Liver (tissue), 9 donors: ENCODE measurements around the gene TTC28. TPM values are rescaled to one million over a fixed set of nuclear protein-coding genes. Genes with fewer than 3 reads are reported as not detected.

Source experiments
- DNase-seq: peaks from one replicate; pipeline ENCODE4 v3.0.0-alpha.2; 2017; ENCODE audit warnings: low spot score
- H3K27ac ChIP-seq, 2 donors: one replicate each; pipeline ENCODE4 v1.7.0; 2013; ENCODE audit warnings: inconsistent platforms in 2 of 2, low read length in 2 of 2, control low read depth in 1 of 2, low read depth in 1 of 2, mild to moderate bottlenecking in 1 of 2
- H3K27me3 ChIP-seq, 4 donors: one replicate each; pipeline versions ENCODE4 v1.6.1 to v1.7.0; 2013; ENCODE audit warnings: low read length in 3 of 4, inconsistent platforms in 1 of 4, mild to moderate bottlenecking in 1 of 4, moderate library complexity in 1 of 4; ENCODE audit not compliant: control insufficient read depth in 4 of 4, insufficient read depth in 4 of 4
- H3K36me3 ChIP-seq, 4 donors: one replicate each; pipeline versions ENCODE4 v1.6.1 to v1.7.0; 2013; ENCODE audit warnings: low read length in 3 of 4, mild to moderate bottlenecking in 3 of 4, low read depth in 1 of 4, moderate library complexity in 1 of 4; ENCODE audit not compliant: control insufficient read depth in 4 of 4, insufficient read depth in 3 of 4
- H3K4me1 ChIP-seq, 4 donors: one replicate each; pipeline versions ENCODE4 v1.6.1 to v1.7.0; 2013; ENCODE audit warnings: low read length in 3 of 4, mild to moderate bottlenecking in 3 of 4, moderate library complexity in 1 of 4; ENCODE audit not compliant: control insufficient read depth in 4 of 4, insufficient read depth in 4 of 4
- H3K4me3 ChIP-seq, 3 donors: one replicate each; pipeline versions ENCODE4 v1.6.1 to v1.7.0; 2013; ENCODE audit warnings: low read length in 3 of 3, control low read depth in 1 of 3, low read depth in 1 of 3, mild to moderate bottlenecking in 1 of 3
- H3K9ac ChIP-seq, 2 donors: one replicate each; pipeline ENCODE4 v1.7.0; 2013; ENCODE audit warnings: low read length in 2 of 2, mild to moderate bottlenecking in 2 of 2, moderate library complexity in 2 of 2, control low read depth in 1 of 2, low read depth in 1 of 2
- H3K9me3 ChIP-seq, 4 donors: one replicate each; pipeline versions ENCODE4 v1.6.1 to v1.7.0; 2013; ENCODE audit warnings: low read length in 3 of 4; ENCODE audit not compliant: control insufficient read depth in 4 of 4
- ATF3 ChIP-seq: IDR thresholded peaks from 2 replicates; pipeline ENCODE4 v1.6.1; 2016; ENCODE audit warnings: antibody characterized with exemption
- CTCF ChIP-seq: fragments of 150-350 bp; IDR thresholded peaks from 2 replicates; pipeline ENCODE4 v1.5.1; 2017; ENCODE audit warnings: improper control_type of control experiment, low read depth, low read length; ENCODE audit not compliant: missing input control
- EGR1 ChIP-seq, 2 donors: IDR thresholded peaks; 2 replicates each; pipeline ENCODE4 v1.6.1; 2016 to 2018; ENCODE audit warnings: antibody characterized with exemption in 2 of 2, low read depth in 2 of 2
- FOXA1 ChIP-seq: IDR thresholded peaks from 2 replicates; pipeline ENCODE4 v1.6.1; 2016; ENCODE audit warnings: antibody characterized with exemption
- FOXA2 ChIP-seq: IDR thresholded peaks from 2 replicates; pipeline ENCODE4 v1.6.1; 2016; ENCODE audit warnings: antibody characterized with exemption
- GABPA ChIP-seq, 2 donors: IDR thresholded peaks in 1 of 2; conservative IDR thresholded peaks in 1 of 2; 2 replicates each; pipeline ENCODE4 v1.6.1; 2016; ENCODE audit warnings: antibody characterized with exemption in 2 of 2, mild to moderate bottlenecking in 1 of 2, moderate library complexity in 1 of 2
- HNF4A ChIP-seq, 2 donors: conservative IDR thresholded peaks; 2 replicates each; pipeline ENCODE4 v1.6.1; 2016; ENCODE audit warnings: antibody characterized with exemption in 2 of 2, mild to moderate bottlenecking in 2 of 2
- HNF4G ChIP-seq: IDR thresholded peaks from 2 replicates; pipeline ENCODE4 v1.6.1; 2016; ENCODE audit warnings: antibody characterized with exemption
- JUND ChIP-seq, 2 donors: IDR thresholded peaks; 2 replicates each; pipeline ENCODE4 v1.6.1; 2016; ENCODE audit warnings: antibody characterized with exemption in 2 of 2
- MAX ChIP-seq: IDR thresholded peaks from 2 replicates; pipeline ENCODE4 v1.6.1; 2016; ENCODE audit warnings: antibody characterized with exemption
- NR2F2 ChIP-seq: IDR thresholded peaks from 2 replicates; pipeline ENCODE4 v1.6.1; 2016; ENCODE audit warnings: antibody characterized with exemption
- RAD21 ChIP-seq, 2 donors: IDR thresholded peaks; 2 replicates each; pipeline ENCODE4 v1.6.1; 2016; ENCODE audit warnings: antibody characterized with exemption in 2 of 2, mild to moderate bottlenecking in 2 of 2
- REST ChIP-seq: IDR thresholded peaks from 2 replicates; pipeline ENCODE4 v1.6.1; 2016; ENCODE audit warnings: antibody characterized with exemption, mild to moderate bottlenecking
- RXRA ChIP-seq, 2 donors: IDR thresholded peaks; 2 replicates each; pipeline ENCODE4 v1.6.1; 2017 to 2018; ENCODE audit warnings: antibody characterized with exemption in 2 of 2, mild to moderate bottlenecking in 1 of 2
- SP1 ChIP-seq: IDR thresholded peaks from 2 replicates; pipeline ENCODE4 v1.6.1; 2018; ENCODE audit warnings: antibody characterized with exemption, mild to moderate bottlenecking
- TAF1 ChIP-seq: conservative IDR thresholded peaks from 2 replicates; pipeline ENCODE4 v1.6.1; 2016; ENCODE audit warnings: antibody characterized with exemption, mild to moderate bottlenecking
- YY1 ChIP-seq: IDR thresholded peaks from 2 replicates; pipeline ENCODE4 v1.6.1; 2016; ENCODE audit warnings: antibody characterized with exemption, mild to moderate bottlenecking
- ZBTB33 ChIP-seq: IDR thresholded peaks from 2 replicates; pipeline ENCODE4 v1.6.1; 2016; ENCODE audit warnings: antibody characterized with exemption
- WGBS: extraction: QIAGEN DNeasy Blood & Tissue Kit; methylation state at CpG from one replicate; pipeline ENCODE4 v1.1.7; 2013; 5-methylcytosine and 5-hydroxymethylcytosine counted together
- polyA plus RNA-seq, 2 donors: library from polyadenylated mRNA; stranded (reverse) in 1 of 2; unstranded in 1 of 2; fragments of 200-250 nt in 1 of 2; fragments of >200 nt in 1 of 2; fragmentation: Nextera tagmentation in 1 of 2; extraction: Ambion mirVana in 1 of 2; gene quantifications; one replicate each; pipeline versions ENCODE4 v1.2.1 to v1.2.3, GENCODE V29; 2013 to 2015
- total RNA-seq, 2 donors: library from RNA; depleted of rRNA; stranded (reverse); fragments of >200 nt; gene quantifications; one replicate each; pipeline ENCODE4 v1.2.3, GENCODE V29; 2014
- donor health status: healthy.
- donor health status: healthy.
- donor health status: healthy.
- donor health status: healthy.
- donor health status: healthy.

The TTC28 gene
- total and polyA plus RNA-seq, 4 donors: 4.2 to 19.4 (median 5.9) TPM

- 93% methylated on average over 7 of the region's 7 CpGs for WGBS
- peaks cover 5 to 15% (median 10%) of the 10 kb centered on the region in 4 donors for H3K4me1 ChIP-seq
- TF ChIP-seq EGR1 (IDR thresholded peaks at IDR 0.05; ENCODE audit: low read depth in 2 of 2) (no peak), MAX (no peak), YY1 (no peak), FOXA1 (no peak), GABPA (IDR thresholded peaks at IDR 0.05 in 1 of 2, conservative IDR thresholded peaks at IDR 0.05 in 1 of 2) (no peak), ATF3 (no peak), JUND (IDR thresholded peaks at IDR 0.05) (no peak)
- no peak overlapping the region for H3K4me3 ChIP-seq
- H3K9ac ChIP-seq: no peak overlapping the region
- no peak for DNase-seq
- H3K27me3 ChIP-seq: no peaks in the 10 kb centered on the region
- H3K36me3 ChIP-seq: peaks cover 0 to 6% (median 3%) of the 10 kb centered on the region in 4 donors
- H3K27ac ChIP-seq: peak overlapping the region; percentile 65 to 76
- no peaks in the 10 kb centered on the region for H3K9me3 ChIP-seq
Measured at GRCh38 chr22:27991586-27992293, 687.9 kb downstream of the TTC28 start.

GRCh38 chr22:27990879-27991278 lies 688.8 kb downstream of the TTC28 start:
- H3K36me3 ChIP-seq: peaks cover 0 to 9% (median 4%) of the 10 kb centered on the region in 4 donors
- H3K4me3 ChIP-seq: peak overlapping the region in 1 of 3 donors; percentile 9
- no peak overlapping the region for H3K9ac ChIP-seq
- H3K27ac ChIP-seq: peak overlapping the region; percentile 65 to 76
- WGBS: 25% methylated on average over 12 of the region's 12 CpGs
- DNase-seq: peak; percentile 49
- H3K9me3 ChIP-seq: no peaks in the 10 kb centered on the region
- peak; percentile 81 to 89 for TF ChIP-seq RAD21 (IDR thresholded peaks at IDR 0.05)
- peak; percentile 67 for TF ChIP-seq SP1
- TF ChIP-seq HNF4G: peak; percentile 39
- TF ChIP-seq FOXA1: no peak
- no peak for TF ChIP-seq GABPA (IDR thresholded peaks at IDR 0.05 in 1 of 2, conservative IDR thresholded peaks at IDR 0.05 in 1 of 2)
- peak; percentile 42 for TF ChIP-seq ATF3
- TF ChIP-seq TAF1: no peak
- peak; percentile 70 for TF ChIP-seq CTCF
- peak in 1 of 2 donors; percentile 27 for TF ChIP-seq JUND (IDR thresholded peaks at IDR 0.05)
- TF ChIP-seq MAX: no peak
- TF ChIP-seq REST: peak; percentile 71
- no peak for TF ChIP-seq EGR1 (IDR thresholded peaks at IDR 0.05; ENCODE audit: low read depth in 2 of 2)
- no peak for TF ChIP-seq ZBTB33
- peak; percentile 76 for TF ChIP-seq HNF4A (conservative IDR thresholded peaks at IDR 0.05)
- peak; percentile 77 for TF ChIP-seq YY1
- TF ChIP-seq FOXA2: no peak
- TF ChIP-seq NR2F2: no peak
- peak; percentile 60 to 79 for TF ChIP-seq RXRA (IDR thresholded peaks at IDR 0.05)
- H3K4me1 ChIP-seq: peaks cover 5 to 15% (median 8%) of the 10 kb centered on the region in 4 donors
- H3K27me3 ChIP-seq: no peaks in the 10 kb centered on the region
